SK-N-SH treated with all-trans-retinoic acid at 6 μM for 48 hours (cell line): Measurements from ENCODE around the gene WDR31.

Experiments used
- ARNTL ChIP-seq: fragments of 450-650 bp; formaldehyde crosslinking; IDR thresholded peaks from 2 replicates; pipeline ENCODE4 v1.5.0; 2020; ENCODE audit warnings: low read depth, mild to moderate bottlenecking, moderate library complexity, borderline replicate concordance
- BACH2 ChIP-seq: fragments of 250-450 bp; sonication (Bioruptor Pico); IDR thresholded peaks from 2 replicates; pipeline ENCODE4 v1.9.0; 2021; ENCODE audit warnings: mild to moderate bottlenecking, borderline replicate concordance
- CSDC2 ChIP-seq: fragments of 250-450 bp; sonication (Bioruptor Pico); IDR thresholded peaks from 2 replicates; pipeline ENCODE4 v1.5.0; 2020; ENCODE audit warnings: mild to moderate bottlenecking, moderate library complexity
- ISL1 ChIP-seq: fragments of 250-450 bp; sonication (Bioruptor Pico); IDR thresholded peaks from 2 replicates; pipeline ENCODE4 v2.1.2; 2022; ENCODE audit warnings: mild to moderate bottlenecking, moderate library complexity
- OSR1 ChIP-seq: fragments of 250-450 bp; sonication (Bioruptor Pico); IDR thresholded peaks from 2 replicates; pipeline ENCODE4 v1.8.0; 2022; ENCODE audit warnings: moderate library complexity, mild to moderate bottlenecking, inconsistent platforms
- RARB ChIP-seq: fragments of 250-450 bp; sonication (Bioruptor Pico); IDR thresholded peaks from 2 replicates; pipeline ENCODE4 v1.8.0; 2021; ENCODE audit warnings: mild to moderate bottlenecking, moderate library complexity
- TCF4 ChIP-seq: fragments of 250-450 bp; sonication (Bioruptor Pico); IDR thresholded peaks from 2 replicates; pipeline ENCODE4 v1.8.0; 2021; ENCODE audit warnings: mild to moderate bottlenecking, moderate library complexity, borderline replicate concordance
- TOX ChIP-seq: fragments of 250-450 bp; sonication (Bioruptor Pico); IDR thresholded peaks from 2 replicates; pipeline ENCODE4 v1.8.0; 2021; ENCODE audit warnings: mild to moderate bottlenecking, moderate library complexity, borderline replicate concordance
- ZFP3 ChIP-seq: fragments of 250-450 bp; sonication (Bioruptor Pico); IDR thresholded peaks from 2 replicates; pipeline ENCODE4 v1.5.0; 2020; ENCODE audit warnings: mild to moderate bottlenecking, moderate library complexity

- TF ChIP-seq TOX (CRISPR knock-in tag) = no peak
- no peak for TF ChIP-seq ARNTL
- no peak for TF ChIP-seq ISL1 (CRISPR knock-in tag)
- no peak for TF ChIP-seq ZFP3 (CRISPR knock-in tag)
- no peak for TF ChIP-seq BACH2 (CRISPR knock-in tag)
- TF ChIP-seq RARB (CRISPR knock-in tag) = no peak
- no peak for TF ChIP-seq TCF4
- TF ChIP-seq CSDC2 = no peak
- TF ChIP-seq OSR1 (CRISPR knock-in tag) = no peak
Observed at GRCh38 chr9:113360242-113360842, 20.3 kb upstream of the WDR31 start.
